DND-41 (cell line): ENCODE measurements around the gene TTC36.

Experiments
- EZH2 ChIP-seq: IDR thresholded peaks from 3 replicates; pipeline ENCODE4 v1.6.1; 2012; ENCODE audit warnings: borderline replicate concordance, low read depth, mild to moderate bottlenecking, moderate library complexity, low read length, inconsistent platforms; ENCODE audit not compliant: severe bottlenecking
- TF ChIP-seq, protein P1 (sequence below): IDR thresholded peaks from 2 replicates; pipeline ENCODE4 v1.5.1; 2012; ENCODE audit warnings: borderline replicate concordance, low read length, moderate library complexity, mild to moderate bottlenecking; ENCODE audit not compliant: poor library complexity, severe bottlenecking; ENCODE audit errors: extremely low read depth

GRCh38 chr11:118491041-118491440 is 36.2 kb upstream of the TTC36 start:
- TF ChIP-seq, protein P1, sequence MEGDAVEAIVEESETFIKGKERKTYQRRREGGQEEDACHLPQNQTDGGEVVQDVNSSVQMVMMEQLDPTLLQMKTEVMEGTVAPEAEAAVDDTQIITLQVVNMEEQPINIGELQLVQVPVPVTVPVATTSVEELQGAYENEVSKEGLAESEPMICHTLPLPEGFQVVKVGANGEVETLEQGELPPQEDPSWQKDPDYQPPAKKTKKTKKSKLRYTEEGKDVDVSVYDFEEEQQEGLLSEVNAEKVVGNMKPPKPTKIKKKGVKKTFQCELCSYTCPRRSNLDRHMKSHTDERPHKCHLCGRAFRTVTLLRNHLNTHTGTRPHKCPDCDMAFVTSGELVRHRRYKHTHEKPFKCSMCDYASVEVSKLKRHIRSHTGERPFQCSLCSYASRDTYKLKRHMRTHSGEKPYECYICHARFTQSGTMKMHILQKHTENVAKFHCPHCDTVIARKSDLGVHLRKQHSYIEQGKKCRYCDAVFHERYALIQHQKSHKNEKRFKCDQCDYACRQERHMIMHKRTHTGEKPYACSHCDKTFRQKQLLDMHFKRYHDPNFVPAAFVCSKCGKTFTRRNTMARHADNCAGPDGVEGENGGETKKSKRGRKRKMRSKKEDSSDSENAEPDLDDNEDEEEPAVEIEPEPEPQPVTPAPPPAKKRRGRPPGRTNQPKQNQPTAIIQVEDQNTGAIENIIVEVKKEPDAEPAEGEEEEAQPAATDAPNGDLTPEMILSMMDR: no peak
- no peak for TF ChIP-seq EZH2
